PC-9 (cell line): ENCODE results near the gene MOV10. TPM values are rescaled to one million over a fixed set of nuclear protein-coding genes. Genes with fewer than 3 reads are reported as not detected.

Source experiments
- BruUV-seq: library from RNA; stranded (reverse); fragments of 400-500 nt; replicated peaks from 2 replicates; lab custom pipeline; 2021; lab: Mats Ljungman, UMichigan
- CTCF ChIA-PET: fragments of 300-600 bp; sonication (Branson Sonifier 250); formaldehyde crosslinking; loops from one replicate; lab custom pipeline; 2022; ENCODE audit warnings: antibody characterized with exemption; lab: Charles Lee
- POLR2A ChIA-PET: fragments of 300-600 bp; sonication (Branson Sonifier 250); formaldehyde crosslinking; loops from one replicate; lab custom pipeline; 2022; ENCODE audit warnings: antibody characterized with exemption; ENCODE audit not compliant: unreplicated experiment; lab: Charles Lee
- DNase-seq, 2 experiments: peaks; one replicate each; pipeline versions ENCODE4 v3.0.0 to v3.0.0-alpha.2; 2015 to 2022; ENCODE audit warnings: mixed read lengths in 1 of 2
- H2AFZ ChIP-seq: fragments of 200-600 bp; sonication (generic); 2 replicates; pipeline ENCODE4 v1.8.1; 2017; ENCODE audit warnings: antibody characterized with exemption
- H3F3A ChIP-seq: fragments of 200-600 bp; sonication (generic); 2 replicates; pipeline ENCODE4 v1.8.1; 2017; ENCODE audit warnings: antibody characterized with exemption, mild to moderate bottlenecking, low read depth; ENCODE audit not compliant: insufficient read depth
- H3K27ac ChIP-seq: fragments of 200-600 bp; sonication (generic); 2 replicates; pipeline ENCODE4 v1.6.1; 2016; ENCODE audit warnings: mixed run types
- H3K27me3 ChIP-seq: fragments of 200-600 bp; sonication (generic); 2 replicates; pipeline ENCODE4 v1.6.1; 2016; ENCODE audit warnings: low read depth, mixed run types; ENCODE audit not compliant: insufficient read depth
- H3K36me3 ChIP-seq: fragments of 200-600 bp; sonication (generic); 2 replicates; pipeline ENCODE4 v1.6.1; 2016; ENCODE audit warnings: low read depth, mixed run types
- H3K4me1 ChIP-seq: fragments of 200-600 bp; sonication (generic); replicated peaks from 2 replicates; pipeline ENCODE4 v1.6.1; 2016; ENCODE audit warnings: mixed run types; ENCODE audit not compliant: insufficient read depth
- H3K4me2 ChIP-seq: fragments of 200-600 bp; sonication (generic); 2 replicates; pipeline ENCODE4 v1.6.1; 2017; ENCODE audit warnings: mixed run types
- H3K4me3 ChIP-seq: fragments of 200-600 bp; sonication (generic); 2 replicates; pipeline ENCODE4 v1.6.1; 2016; ENCODE audit warnings: mixed run types
- H3K79me2 ChIP-seq: fragments of 200-600 bp; sonication (generic); 2 replicates; pipeline ENCODE4 v1.6.1; 2017; ENCODE audit warnings: low read depth, mixed run types
- H3K9me2 ChIP-seq: fragments of 200-600 bp; sonication (generic); 2 replicates; pipeline ENCODE4 v1.8.1; 2017; ENCODE audit warnings: mild to moderate bottlenecking; ENCODE audit not compliant: insufficient read depth
- H3K9me3 ChIP-seq: fragments of 200-600 bp; sonication (generic); 2 replicates; pipeline ENCODE4 v1.8.1; 2016; ENCODE audit warnings: low read depth; ENCODE audit not compliant: insufficient read depth
- H4K20me1 ChIP-seq: fragments of 200-600 bp; sonication (generic); 2 replicates; pipeline ENCODE4 v1.8.1; 2017; ENCODE audit not compliant: insufficient read depth
- CTCF ChIP-seq: fragments of 200-600 bp; sonication (generic); conservative IDR thresholded peaks from 2 replicates; pipeline ENCODE4 v1.6.1; 2017; ENCODE audit warnings: mixed run types, antibody characterized with exemption, mild to moderate bottlenecking, moderate library complexity
- EZH2 ChIP-seq: fragments of 200-600 bp; sonication (generic); IDR thresholded peaks from 2 replicates; pipeline ENCODE4 v1.8.0; 2017; ENCODE audit warnings: antibody characterized with exemption, low read depth
- intact Hi-C: fragments of 100-400 bp; cut with micrococcal nuclease; formaldehyde crosslinking; loops from one replicate; pipeline ENCODE4 v1.10.0; 2022; ENCODE audit not compliant: unreplicated experiment
- total RNA-seq: library from RNA; stranded (reverse); gene quantifications from 2 replicates; pipeline ENCODE4 v1.2.3, GENCODE V29; 2021

MOV10 gene
- total RNA-seq, 1 experiment from 2014 or later = 73.7 TPM

- intact Hi-C loops = no loop called here
- DNase-seq = no peak
- no peak overlapping the region for H3K4me2 ChIP-seq
- H3K4me3 ChIP-seq = no peak overlapping the region
- ChIA-PET POLR2A (interaction anchor here (0.6 to 0.7 kb wide), 2 partner anchors 10 to 249 kb away, joined by 5 to 9 read pairs; no protein-coding TSS in a partner anchor), CTCF (interaction anchor here (0.6 kb wide), 1 partner anchor 1425 kb away, joined by 5 read pairs; no protein-coding TSS in a partner anchor)
- peaks cover 39% of the 10 kb centered on the region for H3K36me3 ChIP-seq
- no peaks in the 10 kb centered on the region for H3K9me3 ChIP-seq
- no peaks in the 10 kb centered on the region for H3K27me3 ChIP-seq
- H3K9me2 ChIP-seq = no peaks in the 10 kb centered on the region
- 0 out of 2 replicates have a peak, but pooled peaks cover 15% of the 10 kb centered on the region for H3F3A ChIP-seq
- no peaks in the 10 kb centered on the region for H3K4me1 ChIP-seq
- no TSS peak for BruUV-seq
- peaks cover 76% of the 10 kb centered on the region for H4K20me1 ChIP-seq
- TF ChIP-seq EZH2 (no peak), CTCF (no peak)
- no peak overlapping the region for H3K27ac ChIP-seq
- H3K79me2 ChIP-seq = peaks cover 84% of the 10 kb centered on the region
- no peak overlapping the region for H2AFZ ChIP-seq
Measured at GRCh38 chr1:112643080-112643479, 31.4 kb upstream of the MOV10 start.

DNA sequence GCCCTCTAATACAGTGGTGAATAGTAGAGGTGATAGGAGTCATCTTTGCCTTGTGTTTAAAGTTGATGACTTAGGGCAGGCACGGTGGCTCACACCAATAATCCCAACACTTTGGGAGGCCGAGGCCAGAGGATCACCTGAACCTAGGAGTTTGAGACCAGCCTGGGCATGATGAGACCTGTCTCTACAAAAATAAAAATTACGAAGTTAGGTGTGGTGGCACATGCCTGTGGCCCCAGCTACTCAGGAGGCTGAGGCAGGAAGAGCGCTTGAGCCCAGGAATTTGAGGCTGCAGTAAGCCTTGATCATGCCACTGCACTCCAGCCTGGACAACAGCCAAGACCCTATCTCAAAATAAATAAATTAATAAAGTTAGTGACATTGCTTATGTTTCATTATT is 28.2 kb upstream of the MOV10 start:
- Histone ChIP-seq H3K4me1 (no peaks in the 10 kb centered on the region), H2AFZ (no peak overlapping the region), H3K9me3 (no peaks in the 10 kb centered on the region), H3K9me2 (no peaks in the 10 kb centered on the region), H3F3A (peaks cover 13% of the 10 kb centered on the region; the same call in 1 of the 2 replicates), H3K27ac (no peak overlapping the region), H4K20me1 (peaks cover 75% of the 10 kb centered on the region), H3K4me2 (no peak overlapping the region), H3K27me3 (no peaks in the 10 kb centered on the region), H3K36me3 (peaks cover 68% of the 10 kb centered on the region), H3K4me3 (no peak overlapping the region), H3K79me2 (peaks cover 67% of the 10 kb centered on the region)
- BruUV-seq = no TSS peak
- ChIA-PET CTCF (interaction anchor here (0.5 kb wide), 1 partner anchor 18 kb away, joined by 5 read pairs; no protein-coding TSS in a partner anchor), POLR2A (interaction anchor here (0.6 kb wide), 1 partner anchor 58 kb away, joined by 3 read pairs; no protein-coding TSS in a partner anchor)
- no peak for DNase-seq
- intact Hi-C loops = no loop called here
- TF ChIP-seq EZH2 (no peak), CTCF (no peak)

GRCh38 chr1:112651205-112651604 is 23.3 kb upstream of the MOV10 start:
- TF ChIP-seq EZH2 (no peak), CTCF (no peak)
- Histone ChIP-seq H2AFZ (no peak overlapping the region), H3K4me3 (no peak overlapping the region), H3F3A (peaks cover 4% of the 10 kb centered on the region; the same call in 1 of the 2 replicates), H3K9me2 (no peaks in the 10 kb centered on the region), H3K4me2 (no peak overlapping the region), H3K9me3 (no peaks in the 10 kb centered on the region), H3K4me1 (no peaks in the 10 kb centered on the region), H3K27me3 (no peaks in the 10 kb centered on the region), H3K79me2 (peaks cover 17% of the 10 kb centered on the region), H4K20me1 (peaks cover 27% of the 10 kb centered on the region; the same call in 1 of the 2 replicates), H3K27ac (no peak overlapping the region), H3K36me3 (peaks cover 80% of the 10 kb centered on the region)
- BruUV-seq = no TSS peak
- intact Hi-C loops = no loop called here
- POLR2A ChIA-PET = no interaction called here
- DNase-seq = no peak
- CTCF ChIA-PET = no interaction called here
